Tibial nerve (tissue), 4 donors: ENCODE data around the gene BFSP1. TPM values are rescaled to one million over a fixed set of nuclear protein-coding genes. Genes with fewer than 3 reads are reported as not detected.

Experiments used
- DNase-seq, 2 donors: peaks; one replicate each; pipeline ENCODE4 v3.0.0-alpha.2; 2019; ENCODE audit warnings: low spot score in 2 of 2
- H3K27ac ChIP-seq, 4 donors: fragments of 200-600 bp; sonication (generic) in 3 of 4; one replicate each; pipeline ENCODE4 v1.5.1; 2017 to 2019; ENCODE audit warnings: mild to moderate bottlenecking in 1 of 4
- H3K27me3 ChIP-seq, 2 donors: fragments of 200-600 bp; sonication (generic) in 1 of 2; one replicate each; pipeline versions ENCODE4 v1.5.1 to v1.6.0; 2017 to 2019
- H3K36me3 ChIP-seq, 3 donors: fragments of 200-600 bp; sonication (generic); one replicate each; pipeline ENCODE4 v1.5.1; 2018 to 2019
- H3K4me1 ChIP-seq, 4 donors: fragments of 200-600 bp; sonication (generic) in 3 of 4; one replicate each; pipeline ENCODE4 v1.5.1; 2017 to 2019
- H3K4me3 ChIP-seq, 4 donors: fragments of 200-600 bp; sonication (generic) in 3 of 4; one replicate each; pipeline ENCODE4 v1.5.1; 2017 to 2019; ENCODE audit warnings: mild to moderate bottlenecking in 1 of 4, moderate library complexity in 1 of 4
- H3K9me3 ChIP-seq, 4 donors: fragments of 200-600 bp; sonication (generic) in 3 of 4; one replicate each; pipeline ENCODE4 v1.5.1; 2017 to 2019
- CTCF ChIP-seq, 5 experiments: fragments of 200-600 bp in 3 of 5; fragments of 450-650 bp in 2 of 5; sonication (generic) in 3 of 5; IDR thresholded peaks; one replicate each; pipeline ENCODE4 v1.5.1; 2016 to 2019; ENCODE audit warnings: antibody characterized with exemption in 5 of 5, mild to moderate bottlenecking in 3 of 5, moderate library complexity in 2 of 5
- EP300 ChIP-seq, 2 donors: sonication (generic); formaldehyde crosslinking; IDR thresholded peaks; one replicate each; pipeline ENCODE4 v1.6.1; 2017; ENCODE audit warnings: antibody characterized with exemption in 2 of 2, mild to moderate bottlenecking in 1 of 2
- POLR2A ChIP-seq, 2 donors: fragments of 450-650 bp; IDR thresholded peaks; one replicate each; pipeline ENCODE4 v1.6.1; 2017; ENCODE audit warnings: antibody characterized with exemption in 2 of 2, mild to moderate bottlenecking in 2 of 2, moderate library complexity in 2 of 2
- WGBS, 2 donors: methylation state at CpG; one replicate each; pipeline ENCODE4 v1.1.5; 2018; 5-methylcytosine and 5-hydroxymethylcytosine counted together
- total RNA-seq, 4 donors: library from RNA; depleted of rRNA; stranded (reverse); fragments of >200 nt; gene quantifications; one replicate each; pipeline ENCODE4 v1.1.0, GENCODE V29; 2016

Gene BFSP1
- total RNA-seq, 4 donors from 2014 or later, result 0.39 to 5.9 (median 0.63) TPM; not detected in 1

- WGBS, 2 donors, result 29 to 31% methylated on average over 3 of the region's 3 CpGs
- TF ChIP-seq EP300 (IDR thresholded peaks at IDR 0.05) (no peak), CTCF (IDR thresholded peaks at IDR 0.05) (no peak), POLR2A (IDR thresholded peaks at IDR 0.05) (no peak)
- H3K9me3 ChIP-seq, result no peaks in the 10 kb centered on the region
- H3K4me1 ChIP-seq, result peaks cover 0 to 12% (median 0%) of the 10 kb centered on the region in 4 donors
- DNase-seq, result no peak
- H3K4me3 ChIP-seq, result no peak overlapping the region
- no peaks in the 10 kb centered on the region for H3K27me3 ChIP-seq
- no peak overlapping the region for H3K27ac ChIP-seq
- H3K36me3 ChIP-seq, result no peaks in the 10 kb centered on the region
These were observed 10.6 kb downstream of the BFSP1 start for GRCh38 chr20:17520583-17520982.

DNA sequence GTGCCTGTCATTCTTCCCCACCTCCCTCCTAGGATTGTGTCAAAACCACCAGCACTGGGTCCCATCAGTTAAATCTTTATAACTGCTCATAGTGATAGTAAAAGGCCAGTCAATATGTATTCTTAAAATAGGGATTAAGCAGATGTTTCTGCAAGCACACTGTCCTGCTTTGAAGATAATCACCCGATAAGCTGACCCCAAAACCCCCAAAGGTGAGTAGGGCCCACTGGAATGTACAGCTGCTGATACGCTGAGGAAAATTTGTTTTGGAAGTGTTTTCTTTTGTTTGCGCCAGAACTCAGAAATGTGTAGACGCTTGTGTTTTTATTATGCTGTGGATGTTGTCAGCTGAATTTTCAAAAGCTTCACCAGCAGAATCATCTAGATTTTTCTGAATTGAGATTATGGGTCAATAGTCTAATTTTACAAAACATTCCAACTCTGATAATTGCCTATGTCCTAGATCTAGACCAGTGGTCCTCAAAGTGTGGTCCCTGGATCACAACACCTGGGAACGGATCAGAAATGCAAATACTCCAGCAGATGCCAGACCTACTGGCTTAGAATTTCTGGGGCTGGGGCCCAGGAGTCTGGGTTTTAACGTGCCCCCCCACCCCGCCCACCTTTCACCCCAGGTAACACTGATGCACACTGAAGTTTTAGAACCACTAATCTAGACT lies 11.4 kb downstream of the BFSP1 start:
- DNase-seq, result no peak
- Histone ChIP-seq H3K27ac (no peak overlapping the region), H3K9me3 (no peaks in the 10 kb centered on the region), H3K36me3 (no peaks in the 10 kb centered on the region), H3K4me1 (peaks cover 0 to 12% (median 0%) of the 10 kb centered on the region in 4 donors), H3K27me3 (no peaks in the 10 kb centered on the region), H3K4me3 (no peak overlapping the region)
- TF ChIP-seq EP300 (IDR thresholded peaks at IDR 0.05) (no peak), CTCF (IDR thresholded peaks at IDR 0.05) (no peak), POLR2A (IDR thresholded peaks at IDR 0.05) (no peak)
- WGBS, 2 donors, result 70 to 74% methylated on average over 7 of the region's 7 CpGs

- peak in 1 of 2 donors; percentile 43 for DNase-seq
- peaks cover 0 to 12% (median 0%) of the 10 kb centered on the region in 4 donors for H3K4me1 ChIP-seq
- H3K9me3 ChIP-seq, result no peaks in the 10 kb centered on the region
- TF ChIP-seq POLR2A (IDR thresholded peaks at IDR 0.05) (no peak), CTCF (IDR thresholded peaks at IDR 0.05) (no peak), EP300 (IDR thresholded peaks at IDR 0.05) (no peak)
- no peaks in the 10 kb centered on the region for H3K27me3 ChIP-seq
- 54 to 77% methylated on average over 14 of the region's 14 CpGs for WGBS, 2 donors
- no peak overlapping the region for H3K4me3 ChIP-seq
- no peak overlapping the region for H3K27ac ChIP-seq
- H3K36me3 ChIP-seq, result no peaks in the 10 kb centered on the region
These were observed 12.7 kb downstream of the BFSP1 start for GRCh38 chr20:17518339-17519052.

GRCh38 chr20:17515053-17515452 lies 16.1 kb downstream of the BFSP1 start:
- 89 to 91% methylated on average over 3 of the region's 3 CpGs for WGBS, 2 donors
- H3K27me3 ChIP-seq, result no peaks in the 10 kb centered on the region

More at GRCh38 chr20:17515053-17515452, 16.1 kb downstream of the BFSP1 start:
- no peak overlapping the region for H3K27ac ChIP-seq
- H3K4me1 ChIP-seq, result peaks cover 0 to 12% (median 0%) of the 10 kb centered on the region in 4 donors
- no peak for TF ChIP-seq EP300 (IDR thresholded peaks at IDR 0.05)
- no peak for TF ChIP-seq CTCF (IDR thresholded peaks at IDR 0.05)
- TF ChIP-seq POLR2A (IDR thresholded peaks at IDR 0.05), result no peak
- DNase-seq, result no peak
- no peaks in the 10 kb centered on the region for H3K36me3 ChIP-seq
- H3K9me3 ChIP-seq, result no peaks in the 10 kb centered on the region
- H3K4me3 ChIP-seq, result no peak overlapping the region
